H1 (cell line): ENCODE measurements around the gene S1PR1. TPM values are rescaled to one million over a fixed set of nuclear protein-coding genes. Genes with fewer than 3 reads are reported as not detected.

ENCODE experiments used
- CTCF ChIA-PET: fragments of 300-600 bp; sonication (Branson Sonifier 250); formaldehyde crosslinking; loops from one replicate; lab custom pipeline; 2021; ENCODE audit not compliant: partially characterized antibody; lab: Charles Lee
- POLR2A ChIA-PET: fragments of 300-600 bp; sonication (Branson Sonifier 250); formaldehyde crosslinking; loops from one replicate; lab custom pipeline; 2021; ENCODE audit warnings: inconsistent platforms; ENCODE audit not compliant: partially characterized antibody; lab: Charles Lee
- DNase-seq, 2 experiments: peaks; one replicate each; pipeline versions ENCODE4 v3.0.0 to v3.0.0-alpha.2; 2010 to 2022; ENCODE audit warnings: low spot score in 2 of 2, low read depth in 1 of 2, mixed read lengths in 1 of 2
- FAIRE-seq: peaks from 2 replicates; lab custom pipeline; 2011; peaks lifted over from hg19 to GRCh38; lab: Jason Lieb, UNC
- H2AFZ ChIP-seq: 2 replicates; pipeline ENCODE4 v1.8.1; 2012; ENCODE audit warnings: low read length, inconsistent platforms
- H2AK5ac ChIP-seq: 2 replicates; pipeline ENCODE4 v1.6.1; 2013; ENCODE audit warnings: low read depth, low read length
- H2BK120ac ChIP-seq: replicated peaks from 2 replicates; pipeline ENCODE3; 2013; ENCODE audit warnings: low read depth, low read length, inconsistent platforms
- H2BK12ac ChIP-seq: 2 replicates; pipeline ENCODE4 v1.6.1; 2013; ENCODE audit warnings: low read depth, low read length
- H2BK15ac ChIP-seq: 2 replicates; pipeline ENCODE4 v1.6.1; 2013; ENCODE audit warnings: low read length
- H2BK20ac ChIP-seq: 2 replicates; pipeline ENCODE4 v1.6.1; 2013; ENCODE audit warnings: low read length
- H2BK5ac ChIP-seq: 2 replicates; pipeline ENCODE4 v1.6.1; 2013; ENCODE audit warnings: low read depth, low read length
- H3K14ac ChIP-seq: 2 replicates; pipeline ENCODE4 v1.6.1; 2013; ENCODE audit warnings: inconsistent platforms; ENCODE audit not compliant: insufficient read length
- H3K18ac ChIP-seq: 2 replicates; pipeline ENCODE4 v1.6.1; 2013; ENCODE audit warnings: low read length; ENCODE audit errors: extremely low read depth
- H3K23ac ChIP-seq: 2 replicates; pipeline ENCODE4 v1.6.1; 2013; ENCODE audit warnings: inconsistent platforms; ENCODE audit not compliant: insufficient read length
- H3K23me2 ChIP-seq: 2 replicates; pipeline ENCODE4 v1.6.1; 2013; ENCODE audit warnings: low read depth, low read length
- H3K27ac ChIP-seq: 2 replicates; pipeline ENCODE4 v1.6.1; 2011; ENCODE audit warnings: low read depth, low read length, inconsistent platforms
- H3K27me3 ChIP-seq, 4 experiments: replicated peaks in 1 of 4; 1 replicate in 1 of 4; 2 replicates in 3 of 4; pipeline versions ENCODE4 v1.6.1 to v1.8.1; 2011 to 2013; ENCODE audit warnings: low read length in 3 of 4, mild to moderate bottlenecking in 3 of 4, inconsistent platforms in 2 of 4, mixed read lengths in 2 of 4, moderate library complexity in 1 of 4; ENCODE audit not compliant: control insufficient read depth in 3 of 4, insufficient read depth in 3 of 4; ENCODE audit errors: extremely low read depth in 1 of 4
- H3K36me3 ChIP-seq, 4 experiments: 2 replicates each; pipeline versions ENCODE4 v1.6.1 to v1.8.1; 2011 to 2013; ENCODE audit warnings: mild to moderate bottlenecking in 4 of 4, low read length in 3 of 4, moderate library complexity in 2 of 4, control low read depth in 1 of 4, inconsistent platforms in 1 of 4; ENCODE audit not compliant: insufficient read depth in 4 of 4, control insufficient read depth in 2 of 4
- H3K4ac ChIP-seq: replicated peaks from 2 replicates; pipeline ENCODE3; 2013; ENCODE audit warnings: low read length, low read depth, mixed read lengths, inconsistent platforms; ENCODE audit not compliant: insufficient read length
- H3K4me1 ChIP-seq, 4 experiments: replicated peaks in 1 of 4; 1 replicate in 1 of 4; 2 replicates in 3 of 4; pipeline versions ENCODE4 v1.6.1 to v1.8.1; 2011 to 2013; ENCODE audit warnings: low read length in 3 of 4, inconsistent platforms in 2 of 4, mixed read lengths in 1 of 4; ENCODE audit not compliant: insufficient read depth in 4 of 4, control insufficient read depth in 3 of 4
- H3K4me2 ChIP-seq, 2 experiments: 2 replicates each; pipeline versions ENCODE4 v1.6.1 to v1.8.1; 2011 to 2013; ENCODE audit warnings: low read depth in 2 of 2, low read length in 2 of 2, control low read depth in 1 of 2, inconsistent platforms in 1 of 2, mild to moderate bottlenecking in 1 of 2; ENCODE audit not compliant: insufficient read depth in 1 of 2
- H3K4me3 ChIP-seq, 4 experiments: fragments of 200-600, 300-600 bp in 1 of 4; sonication (generic), shearing (Covaris generic), sonication (Bioruptor Twin) in 1 of 4; 2 replicates each; pipeline versions ENCODE4 v1.5.1 to v1.8.1; 2011 to 2016; ENCODE audit warnings: low read length in 4 of 4, low read depth in 3 of 4, control low read depth in 2 of 4, inconsistent platforms in 2 of 4, mild to moderate bottlenecking in 2 of 4, mixed read lengths in 1 of 4, moderate library complexity in 1 of 4; ENCODE audit not compliant: insufficient read depth in 2 of 4; ENCODE audit errors: extremely low read depth in 1 of 4
- H3K56ac ChIP-seq: replicated peaks from 2 replicates; pipeline ENCODE3; 2013; ENCODE audit warnings: low read depth, mild to moderate bottlenecking, mixed read lengths, low read length, inconsistent platforms; ENCODE audit not compliant: insufficient read length
- H3K79me1 ChIP-seq: 2 replicates; pipeline ENCODE4 v1.6.1; 2013; ENCODE audit warnings: low read depth, low read length, control low read depth
- H3K79me2 ChIP-seq, 2 experiments: 2 replicates each; pipeline versions ENCODE4 v1.6.1 to v1.8.1; 2012 to 2013; ENCODE audit warnings: low read length in 2 of 2, mild to moderate bottlenecking in 2 of 2, inconsistent platforms in 1 of 2; ENCODE audit not compliant: insufficient read depth in 2 of 2, control insufficient read depth in 1 of 2
- H3K9ac ChIP-seq, 4 experiments: replicated peaks in 1 of 4; 1 replicate in 1 of 4; 2 replicates in 3 of 4; pipeline versions ENCODE4 v1.6.1 to v1.8.1; 2011 to 2013; ENCODE audit warnings: low read depth in 3 of 4, low read length in 3 of 4, control low read depth in 2 of 4, mild to moderate bottlenecking in 2 of 4, moderate library complexity in 2 of 4, inconsistent platforms in 1 of 4; ENCODE audit errors: extremely low read depth in 1 of 4
- H3K9me3 ChIP-seq, 2 experiments: 2 replicates each; pipeline versions ENCODE4 v1.6.1 to v1.8.1; 2012 to 2013; ENCODE audit warnings: mild to moderate bottlenecking in 2 of 2, moderate library complexity in 2 of 2, control low read depth in 1 of 2, inconsistent platforms in 1 of 2, low read depth in 1 of 2, low read length in 1 of 2, mixed read lengths in 1 of 2; ENCODE audit not compliant: insufficient read depth in 2 of 2
- H4K20me1 ChIP-seq, 2 experiments: replicated peaks in 1 of 2; 2 replicates each; pipeline versions ENCODE3 to v1.8.1; 2011 to 2013; ENCODE audit warnings: inconsistent platforms in 2 of 2, low read length in 2 of 2, mild to moderate bottlenecking in 1 of 2; ENCODE audit not compliant: insufficient read depth in 2 of 2, control insufficient read depth in 1 of 2
- H4K5ac ChIP-seq: 2 replicates; pipeline ENCODE4 v1.6.1; 2013; ENCODE audit warnings: low read length, low read depth, mixed read lengths, inconsistent platforms; ENCODE audit not compliant: insufficient read length
- H4K8ac ChIP-seq: 2 replicates; pipeline ENCODE4 v1.8.0; 2013; ENCODE audit warnings: mild to moderate bottlenecking, moderate library complexity, low read length, inconsistent platforms; ENCODE audit not compliant: insufficient read depth; ENCODE audit errors: extremely low read depth
- H4K91ac ChIP-seq: replicated peaks from 2 replicates; pipeline ENCODE3; 2013; ENCODE audit warnings: low read length, mixed read lengths, inconsistent platforms; ENCODE audit not compliant: insufficient read length
- ASH2L ChIP-seq: fragments of 200-600, 300-600 bp; sonication (generic); IDR thresholded peaks from one replicate; pipeline ENCODE4 v1.7.1; 2017; ENCODE audit warnings: low read length
- EGR1 ChIP-seq: IDR thresholded peaks from 2 replicates; pipeline ENCODE4 v1.6.1; 2011; ENCODE audit warnings: low read depth, low read length, borderline replicate concordance
- EP300 ChIP-seq, 2 experiments: IDR thresholded peaks; 1 replicate in 1 of 2; 2 replicates in 1 of 2; pipeline ENCODE4 v1.6.1; 2011 to 2012; ENCODE audit warnings: low read depth in 2 of 2, low read length in 2 of 2, mild to moderate bottlenecking in 2 of 2, borderline replicate concordance in 1 of 2, inconsistent platforms in 1 of 2, moderate library complexity in 1 of 2
- FOSL1 ChIP-seq: IDR thresholded peaks from 2 replicates; pipeline ENCODE4 v1.6.1; 2011; ENCODE audit warnings: mild to moderate bottlenecking, low read depth, low read length, moderate library complexity; ENCODE audit not compliant: insufficient read depth
- GTF2F1 ChIP-seq: IDR thresholded peaks from 2 replicates; pipeline ENCODE4 v1.6.1; 2012; ENCODE audit warnings: low read depth, low read length, improper control_type of control experiment, borderline replicate concordance
- HDAC2 ChIP-seq, 2 experiments: fragments of 300-600 bp in 1 of 2; sonication (generic) in 1 of 2; IDR thresholded peaks; 2 replicates each; pipeline ENCODE4 v1.6.1; 2011 to 2012; ENCODE audit warnings: low read depth in 2 of 2, low read length in 2 of 2, mild to moderate bottlenecking in 2 of 2, moderate library complexity in 2 of 2, borderline replicate concordance in 1 of 2, inconsistent platforms in 1 of 2
- KDM4A ChIP-seq: IDR thresholded peaks from one replicate; pipeline ENCODE4 v1.7.1; 2012; ENCODE audit warnings: low read depth, mild to moderate bottlenecking, moderate library complexity, low read length, inconsistent platforms; ENCODE audit not compliant: severe bottlenecking
- POU5F1 ChIP-seq: IDR thresholded peaks from 2 replicates; pipeline ENCODE4 v1.6.1; 2011; ENCODE audit warnings: low read depth, mild to moderate bottlenecking, low read length, moderate library complexity
- SAP30 ChIP-seq: fragments of 300-600 bp; sonication (generic); IDR thresholded peaks from 2 replicates; pipeline ENCODE4 v1.7.1; 2012; ENCODE audit warnings: low read length, moderate library complexity, mild to moderate bottlenecking, inconsistent platforms; ENCODE audit not compliant: insufficient read depth, insufficient replicate concordance
- SP2 ChIP-seq: IDR thresholded peaks from 2 replicates; pipeline ENCODE4 v1.6.1; 2012; ENCODE audit warnings: mild to moderate bottlenecking, low read length, inconsistent platforms
- TBP ChIP-seq: IDR thresholded peaks from 2 replicates; pipeline ENCODE4 v1.6.1; 2011; ENCODE audit warnings: low read depth, low read length, improper control_type of control experiment
- WGBS, 2 experiments: shearing (Covaris generic) in 1 of 2; methylation state at CpG; one replicate each; pipeline versions ENCODE4 v1.1.6 to v1.1.7; 2013 to 2015; ENCODE audit warnings: low lambda C conversion rate in 2 of 2, mixed read lengths in 2 of 2, inconsistent platforms in 1 of 2, low coverage in 1 of 2, missing lambda C conversion rate in 1 of 2; ENCODE audit not compliant: insufficient replicate concordance in 2 of 2, insufficient coverage in 1 of 2, insufficient read length in 1 of 2; ENCODE audit errors: extremely low coverage in 1 of 2, missing lambda C conversion rate in 1 of 2; 5-methylcytosine and 5-hydroxymethylcytosine counted together
- polyA plus RNA-seq, 7 experiments: library from polyadenylated mRNA; depleted of rRNA in 3 of 7; stranded (reverse) in 5 of 7; unstranded in 2 of 7; fragments of >200 nt in 5 of 7; fragments of 200-250 nt in 2 of 7; gene quantifications; 1 replicate in 5 of 7; 2 replicates in 1 of 7; 4 replicates in 1 of 7; pipeline versions ENCODE4 v1.2.1 to v1.2.3, GENCODE V29; 2011 to 2013; ENCODE audit warnings: missing spikeins in 2 of 7, mixed read lengths in 2 of 7
- total RNA-seq: library from RNA; stranded (reverse); fragmentation: NEBNext Ultra II Directional; extraction: Animal tissue kit (Norgen Biotek cat#: 25700); gene quantifications from 2 replicates; pipeline ENCODE4 v1.2.1, GENCODE V29; 2021

Gene S1PR1
- total and polyA plus RNA-seq, 2 of the 8 experiments (the other 6 are each of a cell fraction or from before 2014, with no cell fraction given): 3.5 to 5.5 TPM

DNA sequence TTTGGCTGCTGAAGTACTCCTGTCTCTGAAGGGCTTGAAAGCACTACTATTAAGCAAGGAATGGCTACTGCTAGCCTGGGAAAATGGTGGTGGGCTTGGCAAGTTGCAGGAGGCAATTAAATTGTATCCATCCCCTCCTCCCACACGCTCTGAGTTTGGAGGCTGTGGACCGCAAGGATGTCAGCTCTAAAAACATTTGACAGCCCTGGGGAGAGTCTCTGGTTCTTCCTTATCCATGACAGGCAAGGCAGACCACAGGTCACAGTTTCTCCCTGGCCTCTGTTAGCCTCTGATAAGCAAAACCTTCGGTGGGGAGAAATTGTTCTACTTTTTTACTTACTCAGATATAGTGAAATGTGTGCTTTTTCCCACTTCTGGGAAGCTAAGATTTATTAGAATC, 46.6 kb downstream of the S1PR1 start:
- Histone ChIP-seq H2BK12ac (no peak overlapping the region), H3K9me3 (no peaks in the 10 kb centered on the region), H4K91ac (no peak overlapping the region), H4K20me1 (no peaks in the 10 kb centered on the region), H3K9ac (no peak overlapping the region), H3K4me1 (peaks cover 0 to 3% (median 0%) of the 10 kb centered on the region in 4 experiments; a peak in 1 of 7 replicates), H3K23me2 (no peaks in the 10 kb centered on the region), H2BK15ac (no peak overlapping the region), H3K4me3 (no peak overlapping the region), H3K4ac (no peak overlapping the region), H3K14ac (no peak overlapping the region), H3K79me2 (no peaks in the 10 kb centered on the region), H3K56ac (no peak overlapping the region), H2AFZ (no peak overlapping the region), H3K36me3 (no peaks in the 10 kb centered on the region), H2BK20ac (no peak overlapping the region), H3K23ac (no peak overlapping the region), H3K27me3 (no peaks in the 10 kb centered on the region), H4K5ac (no peak overlapping the region), H3K18ac (no peak overlapping the region), H2BK120ac (no peak overlapping the region), H4K8ac (no peak overlapping the region), H3K4me2 (no peak overlapping the region), H3K27ac (no peak overlapping the region), H3K79me1 (no peaks in the 10 kb centered on the region), H2AK5ac (no peak overlapping the region), H2BK5ac (no peak overlapping the region)
- POLR2A ChIA-PET: no interaction called here
- CTCF ChIA-PET: interaction anchor here (1.0 to 1.2 kb wide), 2 partner anchors 23 to 46 kb away, joined by 3 read pairs; no protein-coding TSS in a partner anchor
- TF ChIP-seq TBP: no peak
- TF ChIP-seq POU5F1: no peak
- TF ChIP-seq GTF2F1: no peak
- TF ChIP-seq FOSL1: no peak
- no peak for TF ChIP-seq ASH2L
- no peak for TF ChIP-seq SAP30
- no peak for TF ChIP-seq KDM4A
- no peak for TF ChIP-seq SP2
- TF ChIP-seq EGR1: no peak
- no peak for TF ChIP-seq EP300 (IDR thresholded peaks at IDR 0.05; ENCODE audit: borderline replicate concordance in 1 of 2, low read depth in 2 of 2, low read length in 2 of 2)
- no peak for TF ChIP-seq HDAC2 (IDR thresholded peaks at IDR 0.05; ENCODE audit: borderline replicate concordance in 1 of 2, low read depth in 2 of 2, low read length in 2 of 2)
- FAIRE-seq (no peak), DNase-seq (no peak)
- WGBS, 2 experiments: 89% methylated on average over 3 of the region's 3 CpGs; no CpG with 5 or more reads in 1 of the 2 experiments
